KMS-11 (cell line): ENCODE measurements around the gene ELMO1.

ENCODE experiments used
- H2AFZ ChIP-seq: fragments of 200-600 bp; sonication (generic); 2 replicates; pipeline ENCODE4 v1.6.1; 2016; ENCODE audit warnings: antibody characterized with exemption, mixed run types, low read depth
- H3K27ac ChIP-seq: fragments of 200-600 bp; sonication (generic); 2 replicates; pipeline ENCODE4 v1.6.1; 2016; ENCODE audit warnings: mild to moderate bottlenecking, mixed run types
- H3K27me3 ChIP-seq: fragments of 200-600 bp; sonication (generic); 2 replicates; pipeline ENCODE4 v1.6.1; 2017; ENCODE audit warnings: mild to moderate bottlenecking, low read depth, mixed run types, moderate library complexity; ENCODE audit not compliant: insufficient read depth
- H3K36me3 ChIP-seq: fragments of 200-600 bp; sonication (generic); 2 replicates; pipeline ENCODE4 v1.6.1; 2017; ENCODE audit warnings: mild to moderate bottlenecking, mixed run types; ENCODE audit not compliant: insufficient read depth
- H3K4me1 ChIP-seq: fragments of 200-600 bp; sonication (generic); 2 replicates; pipeline ENCODE4 v1.6.1; 2016; ENCODE audit warnings: mild to moderate bottlenecking, low read depth, mixed run types; ENCODE audit not compliant: poor library complexity, severe bottlenecking
- H3K4me2 ChIP-seq: fragments of 200-600 bp; sonication (generic); 2 replicates; pipeline ENCODE4 v1.7.0; 2016; ENCODE audit warnings: mild to moderate bottlenecking, mixed run types
- H3K4me3 ChIP-seq: fragments of 200-600 bp; sonication (generic); IDR thresholded peaks from 2 replicates; pipeline ENCODE4 v1.6.1; 2017; ENCODE audit warnings: low read depth, low read length, mixed read lengths; ENCODE audit not compliant: insufficient read depth
- H3K79me2 ChIP-seq: fragments of 200-600 bp; sonication (generic); 2 replicates; pipeline ENCODE4 v1.6.1; 2016; ENCODE audit warnings: low read depth, mixed run types; ENCODE audit not compliant: insufficient read depth
- H3K9ac ChIP-seq: fragments of 200-600 bp; sonication (generic); 2 replicates; pipeline ENCODE4 v1.6.1; 2016; ENCODE audit warnings: mild to moderate bottlenecking, mixed run types
- H4K20me1 ChIP-seq: fragments of 200-600 bp; sonication (generic); 2 replicates; pipeline ENCODE4 v1.6.1; 2016; ENCODE audit warnings: mild to moderate bottlenecking, mixed run types; ENCODE audit not compliant: insufficient read depth
- TF ChIP-seq, protein P1 (sequence below): fragments of 200-600 bp; sonication (generic); conservative IDR thresholded peaks from 2 replicates; pipeline ENCODE4 v1.6.1; 2017; ENCODE audit warnings: low read depth, mild to moderate bottlenecking, antibody characterized with exemption, low read length, moderate library complexity, mixed read lengths

The ELMO1 gene

DNA sequence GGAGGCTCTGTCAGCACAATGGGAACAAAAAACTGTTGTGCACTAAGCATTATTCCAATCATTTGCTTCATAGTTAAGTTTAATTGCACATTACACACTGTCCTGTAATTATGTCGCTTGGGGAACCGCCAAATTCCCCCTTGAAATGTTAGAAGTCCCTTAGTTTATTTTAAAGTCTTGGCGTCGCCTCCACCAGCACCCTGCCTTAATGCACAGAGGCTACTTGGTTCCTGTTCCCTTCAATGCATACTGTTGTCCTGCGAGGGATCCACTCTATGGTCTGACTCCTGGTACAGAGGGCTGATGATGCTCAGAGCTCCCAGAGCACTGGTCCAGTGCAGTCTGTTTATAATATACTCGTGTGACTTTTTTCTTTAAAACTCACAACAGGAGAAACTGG, 330.7 kb downstream of the ELMO1 start:
- TF ChIP-seq, protein P1, sequence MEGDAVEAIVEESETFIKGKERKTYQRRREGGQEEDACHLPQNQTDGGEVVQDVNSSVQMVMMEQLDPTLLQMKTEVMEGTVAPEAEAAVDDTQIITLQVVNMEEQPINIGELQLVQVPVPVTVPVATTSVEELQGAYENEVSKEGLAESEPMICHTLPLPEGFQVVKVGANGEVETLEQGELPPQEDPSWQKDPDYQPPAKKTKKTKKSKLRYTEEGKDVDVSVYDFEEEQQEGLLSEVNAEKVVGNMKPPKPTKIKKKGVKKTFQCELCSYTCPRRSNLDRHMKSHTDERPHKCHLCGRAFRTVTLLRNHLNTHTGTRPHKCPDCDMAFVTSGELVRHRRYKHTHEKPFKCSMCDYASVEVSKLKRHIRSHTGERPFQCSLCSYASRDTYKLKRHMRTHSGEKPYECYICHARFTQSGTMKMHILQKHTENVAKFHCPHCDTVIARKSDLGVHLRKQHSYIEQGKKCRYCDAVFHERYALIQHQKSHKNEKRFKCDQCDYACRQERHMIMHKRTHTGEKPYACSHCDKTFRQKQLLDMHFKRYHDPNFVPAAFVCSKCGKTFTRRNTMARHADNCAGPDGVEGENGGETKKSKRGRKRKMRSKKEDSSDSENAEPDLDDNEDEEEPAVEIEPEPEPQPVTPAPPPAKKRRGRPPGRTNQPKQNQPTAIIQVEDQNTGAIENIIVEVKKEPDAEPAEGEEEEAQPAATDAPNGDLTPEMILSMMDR = no peak
- Histone ChIP-seq H3K27ac (no peak overlapping the region), H3K4me3 (no peak overlapping the region), H2AFZ (no peak overlapping the region), H3K79me2 (peaks cover 8% of the 10 kb centered on the region; the same call in 1 of the 2 replicates), H3K27me3 (no peaks in the 10 kb centered on the region), H3K4me1 (no peaks in the 10 kb centered on the region), H4K20me1 (no peaks in the 10 kb centered on the region; the same call in 1 of the 2 replicates), H3K4me2 (no peak overlapping the region), H3K36me3 (no peaks in the 10 kb centered on the region), H3K9ac (no peak overlapping the region)

DNA sequence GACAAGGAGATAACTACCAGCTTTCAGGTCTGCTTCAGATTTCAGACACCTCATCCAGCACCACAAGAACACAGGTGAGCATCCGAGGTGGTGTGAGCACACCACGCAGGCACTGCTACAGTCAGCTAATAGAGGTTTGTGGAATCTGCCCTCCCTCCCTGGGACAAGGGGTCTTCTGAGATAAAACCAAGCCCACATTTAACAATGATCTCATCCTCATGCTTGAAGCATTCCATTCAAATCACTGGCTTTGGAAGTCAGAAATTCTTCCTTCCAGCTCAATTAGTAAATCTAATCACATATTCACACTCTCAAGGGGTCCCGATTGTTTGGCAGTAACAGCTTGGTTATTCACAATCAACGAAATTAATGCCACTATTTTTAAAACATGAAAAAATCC, 331.4 kb downstream of the ELMO1 start:
- Histone ChIP-seq H3K4me3 (no peak overlapping the region), H3K27me3 (no peaks in the 10 kb centered on the region), H4K20me1 (no peaks in the 10 kb centered on the region; the same call in 1 of the 2 replicates), H3K36me3 (no peaks in the 10 kb centered on the region), H3K79me2 (peaks cover 5% of the 10 kb centered on the region; the same call in 1 of the 2 replicates), H3K4me1 (no peaks in the 10 kb centered on the region), H3K9ac (no peak overlapping the region), H3K4me2 (no peak overlapping the region), H3K27ac (no peak overlapping the region), H2AFZ (no peak overlapping the region)
- TF ChIP-seq, protein P1 = no peak

DNA sequence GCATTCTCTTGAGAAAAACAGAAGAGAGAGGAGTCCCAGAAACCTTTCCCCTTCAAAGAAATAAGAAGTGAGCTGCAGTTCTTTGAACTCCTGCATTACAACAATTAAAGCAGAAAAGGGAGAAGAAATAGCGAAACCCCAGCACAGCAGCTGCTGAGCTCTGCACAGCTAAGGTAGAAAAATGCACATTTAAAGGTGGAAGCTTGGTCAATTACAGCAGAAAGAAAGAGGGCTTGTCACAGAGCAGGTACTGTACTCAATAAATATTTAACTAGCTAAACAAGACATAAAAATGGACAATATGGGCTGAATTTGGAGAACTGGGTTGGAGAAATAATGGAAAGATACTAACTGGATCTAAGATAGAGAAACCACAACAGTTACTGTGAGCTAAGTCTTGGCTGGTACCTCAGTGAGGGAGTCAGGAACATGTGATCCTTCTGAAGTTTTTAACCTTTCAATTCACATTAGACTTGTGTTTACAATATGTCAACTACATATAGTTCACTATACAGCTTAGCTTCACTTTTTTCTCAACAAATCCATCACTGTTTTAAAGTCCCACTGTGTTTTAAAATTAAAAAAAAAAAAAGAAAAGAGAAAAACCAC, 332.5 kb downstream of the ELMO1 start:
- H3K27me3 ChIP-seq = no peaks in the 10 kb centered on the region
- H3K4me1 ChIP-seq = no peaks in the 10 kb centered on the region
- no peaks in the 10 kb centered on the region for H3K36me3 ChIP-seq
- H2AFZ ChIP-seq = no peak overlapping the region
- TF ChIP-seq, protein P1 = no peak
- no peaks in the 10 kb centered on the region; the same call in 1 of the 2 replicates for H3K79me2 ChIP-seq
- H4K20me1 ChIP-seq = no peaks in the 10 kb centered on the region; the same call in 1 of the 2 replicates
- no peak overlapping the region for H3K4me3 ChIP-seq
- H3K9ac ChIP-seq = no peak overlapping the region
- H3K27ac ChIP-seq = no peak overlapping the region
- no peak overlapping the region for H3K4me2 ChIP-seq

DNA sequence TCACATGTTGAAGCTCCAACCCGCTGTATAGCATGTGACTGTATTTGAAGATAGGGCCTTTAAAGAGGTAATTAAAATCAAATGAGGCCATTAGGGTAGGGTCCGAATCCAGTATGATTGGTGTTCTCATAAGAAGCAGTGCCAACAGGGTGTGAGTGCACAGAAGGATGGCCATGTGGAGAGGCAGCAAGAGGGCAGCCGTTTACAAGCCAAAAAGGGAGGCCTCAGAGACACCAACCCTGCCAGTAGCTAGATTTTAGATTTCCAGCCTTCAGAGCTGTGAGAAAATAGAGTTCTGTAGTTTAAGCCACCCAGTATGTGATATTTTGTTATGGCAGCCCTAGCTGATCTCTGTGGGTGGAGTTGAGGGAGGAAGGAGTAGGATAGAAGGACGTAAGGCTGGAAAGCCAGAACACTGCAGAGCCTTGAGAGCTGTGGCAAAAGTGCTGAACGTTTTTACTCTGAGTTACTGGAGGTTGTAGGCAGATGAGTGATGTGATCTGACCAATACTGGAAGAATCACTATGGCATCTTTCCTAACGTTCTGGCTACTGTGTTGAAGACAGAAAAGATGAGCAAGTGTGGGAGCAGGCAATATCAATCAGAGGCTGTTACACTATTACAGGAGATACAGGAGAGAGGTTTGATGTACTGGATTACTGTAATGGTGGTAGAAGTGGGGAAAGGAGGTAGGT, 334.9 kb downstream of the ELMO1 start:
- Histone ChIP-seq H2AFZ (no peak overlapping the region), H3K4me1 (no peaks in the 10 kb centered on the region), H3K4me2 (no peak overlapping the region), H3K4me3 (no peak overlapping the region), H3K27ac (no peak overlapping the region), H4K20me1 (no peaks in the 10 kb centered on the region; the same call in 1 of the 2 replicates), H3K36me3 (no peaks in the 10 kb centered on the region), H3K79me2 (no peaks in the 10 kb centered on the region; the same call in 1 of the 2 replicates), H3K9ac (no peak overlapping the region), H3K27me3 (no peaks in the 10 kb centered on the region)
- TF ChIP-seq, protein P1 = no peak
